CD4-positive, CD25-positive, alpha-beta regulatory T cell (primary cell): ENCODE results near the gene TLCD1. TPM values are rescaled to one million over a fixed set of nuclear protein-coding genes. Genes with fewer than 3 reads are reported as not detected.
"Not testable (repeated sequence)": the region's sequence is repeated elsewhere in the genome, so short reads cannot be mapped to it uniquely, and the experiment has no call there.

ENCODE experiments used
- ATAC-seq, 2 donors: fragments of 150-1000 bp; cut with Tn5 transposase; one replicate each; pipeline ENCODE4 v1.10.0; 2021; ENCODE audit warnings: low read depth in 2 of 2, moderate number of reproducible peaks in 2 of 2, moderate library complexity in 1 of 2
- DNase-seq, 3 donors: peaks; one replicate each; pipeline versions ENCODE4 v3.0.0 to v3.0.0-alpha.2; 2012 to 2022; ENCODE audit warnings: mixed read lengths in 1 of 3
- H3K27ac ChIP-seq: one replicate; pipeline ENCODE4 v1.7.0; 2013; ENCODE audit warnings: mild to moderate bottlenecking, low read length; ENCODE audit not compliant: insufficient read depth, poor library complexity, severe bottlenecking
- H3K27me3 ChIP-seq: one replicate; pipeline ENCODE4 v1.7.0; 2013; ENCODE audit warnings: low read length; ENCODE audit not compliant: control insufficient read depth, insufficient read depth
- H3K36me3 ChIP-seq: one replicate; pipeline ENCODE4 v1.7.0; 2013; ENCODE audit warnings: mild to moderate bottlenecking, low read length, moderate library complexity; ENCODE audit not compliant: control insufficient read depth, insufficient read depth
- H3K4me1 ChIP-seq: 2 replicates; pipeline ENCODE4 v1.7.0; 2013; ENCODE audit warnings: mild to moderate bottlenecking, low read length; ENCODE audit not compliant: insufficient read depth, control insufficient read depth, poor library complexity, severe bottlenecking
- H3K4me3 ChIP-seq: one replicate; pipeline ENCODE4 v1.7.0; 2013; ENCODE audit warnings: low read depth, mild to moderate bottlenecking, low read length, moderate library complexity
- H3K9me3 ChIP-seq, 2 experiments: 1 replicate in 1 of 2; 2 replicates in 1 of 2; pipeline ENCODE4 v1.7.0; 2013; ENCODE audit warnings: low read length in 2 of 2, mild to moderate bottlenecking in 1 of 2, moderate library complexity in 1 of 2; ENCODE audit not compliant: control insufficient read depth in 2 of 2
- H3K27ac Mint-ChIP-seq, 3 donors: one replicate each; pipeline ENCODE4 v1.8.0; 2020 to 2022; ENCODE audit warnings: mild to moderate bottlenecking in 3 of 3, mixed read lengths in 3 of 3, moderate library complexity in 2 of 3
- H3K27me3 Mint-ChIP-seq: one replicate; pipeline ENCODE4 v1.8.0; 2022; ENCODE audit warnings: mild to moderate bottlenecking, mixed read lengths
- H3K36me3 Mint-ChIP-seq: one replicate; pipeline ENCODE4 v1.8.0; 2020; ENCODE audit warnings: mixed read lengths
- H3K4me1 Mint-ChIP-seq, 4 donors: one replicate each; pipeline ENCODE4 v1.8.0; 2020 to 2022; ENCODE audit warnings: mixed read lengths in 4 of 4, mild to moderate bottlenecking in 1 of 4
- H3K4me3 Mint-ChIP-seq, 4 donors: one replicate each; pipeline ENCODE4 v1.8.0; 2020 to 2022; ENCODE audit warnings: mild to moderate bottlenecking in 4 of 4, mixed read lengths in 4 of 4, moderate library complexity in 3 of 4
- H3K9me3 Mint-ChIP-seq, 7 donors: one replicate each; pipeline ENCODE4 v1.8.0; 2020 to 2022; ENCODE audit warnings: mixed read lengths in 7 of 7, mild to moderate bottlenecking in 3 of 7, moderate library complexity in 2 of 7
- polyA plus RNA-seq, 4 donors: library from polyadenylated mRNA; unstranded; fragments of 300-500 nt; fragmentation: Illumina TruSeq; gene quantifications; one replicate each; pipeline ENCODE4 v1.2.3, GENCODE V29; 2021
- total RNA-seq: library from RNA; stranded (reverse); gene quantifications from one replicate; pipeline ENCODE4 v1.2.3, GENCODE V29; 2022

The TLCD1 gene
- total and polyA plus RNA-seq, 5 donors from 2014 or later, result 1.3 TPM; not detected in 4

DNA sequence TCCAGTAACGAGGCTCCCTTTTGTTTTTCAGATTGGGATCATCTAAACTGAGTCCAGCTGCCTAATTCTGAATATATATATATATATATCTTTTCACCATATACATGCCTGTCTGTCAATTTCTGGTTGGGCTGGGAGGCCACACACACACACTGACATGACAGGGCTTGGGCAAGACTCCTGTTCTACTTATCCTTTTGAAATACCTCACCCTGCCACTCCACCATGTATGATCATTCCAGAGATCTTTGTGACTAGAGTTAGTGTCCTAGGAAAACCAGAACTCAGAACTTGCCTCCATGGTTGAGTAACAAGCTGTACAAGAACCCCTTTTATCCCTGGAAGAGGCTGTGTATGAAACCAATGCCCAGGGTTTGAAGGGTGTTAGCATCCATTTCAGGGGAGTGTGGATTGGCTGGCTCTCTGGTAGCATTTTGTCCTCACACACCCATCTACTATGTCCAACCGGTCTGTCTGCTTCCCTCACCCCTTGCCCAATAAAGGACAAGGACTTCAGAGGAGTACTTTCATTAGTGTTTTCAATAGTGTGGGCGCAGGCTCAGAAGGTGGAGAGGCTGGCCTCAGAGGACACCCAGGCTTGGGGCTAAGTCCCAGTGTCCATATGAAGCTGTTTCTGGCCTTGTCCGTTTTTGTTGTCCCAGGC, 2.1 kb downstream of the TLCD1 start:
- not testable (repeated sequence) for H3K27me3 ChIP-seq, H3K9me3 Mint-ChIP-seq, H3K4me3 ChIP-seq, ATAC-seq, H3K27ac ChIP-seq, H3K9me3 ChIP-seq, DNase-seq
- Histone ChIP-seq H3K4me1 (peaks cover 61% of the 10 kb centered on the region), H3K36me3 (peaks cover 34% of the 10 kb centered on the region)
- peaks cover 12 to 83% (median 41%) of the 10 kb centered on the region in 4 donors for H3K4me1 Mint-ChIP-seq
- H3K27me3 Mint-ChIP-seq, result peaks cover 14% of the 10 kb centered on the region
- peak overlapping the region; percentile 82 to 99 (median 92) for H3K4me3 Mint-ChIP-seq
- peaks cover 44% of the 10 kb centered on the region for H3K36me3 Mint-ChIP-seq
- H3K27ac Mint-ChIP-seq, result peak overlapping the region; percentile 71 to 76 (median 75)

DNA sequence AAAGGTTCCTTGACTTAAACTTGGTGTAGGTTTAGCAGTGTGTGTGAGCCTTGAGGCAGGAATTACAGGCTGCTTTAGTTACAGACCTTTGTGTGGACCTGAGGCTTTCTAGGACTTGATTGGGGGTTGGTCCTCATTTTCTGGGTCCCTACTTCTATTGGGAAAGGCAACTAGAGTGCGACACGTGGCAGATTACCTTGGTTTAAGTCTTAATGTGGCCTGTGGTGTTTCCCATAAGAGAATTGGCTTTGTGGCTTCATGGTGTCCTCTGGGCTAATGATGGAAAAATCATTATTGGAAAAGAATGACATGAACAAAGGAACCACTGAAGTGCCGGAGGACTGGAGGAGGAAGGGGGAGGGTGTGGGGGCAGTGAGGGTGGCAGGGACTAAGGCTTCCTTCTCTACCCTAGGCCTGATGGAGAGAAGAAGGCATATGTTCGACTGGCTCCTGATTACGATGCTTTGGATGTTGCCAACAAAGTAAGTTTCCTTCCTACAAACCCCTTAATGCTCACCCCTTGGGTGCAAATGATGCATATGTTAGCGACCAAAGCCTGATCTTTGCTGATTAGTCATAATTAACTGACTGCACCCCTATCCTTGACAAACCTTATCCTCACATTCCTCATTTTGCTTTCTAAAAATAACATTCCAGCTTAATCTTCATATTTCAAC, 2.7 kb downstream of the TLCD1 start:
- Mint-ChIP-seq H3K9me3 (no peaks in the 10 kb centered on the region), H3K27ac (peak overlapping the region in 1 of 3 donors; percentile 71), H3K4me1 (peaks cover 10 to 82% (median 41%) of the 10 kb centered on the region in 4 donors), H3K27me3 (peaks cover 17% of the 10 kb centered on the region), H3K36me3 (peaks cover 44% of the 10 kb centered on the region), H3K4me3 (peak overlapping the region; percentile 13 to 99 (median 58))
- ATAC-seq (no peak), DNase-seq (no peak)
- Histone ChIP-seq H3K9me3 (no peaks in the 10 kb centered on the region), H3K27me3 (no peaks in the 10 kb centered on the region), H3K27ac (peak overlapping the region; percentile 38), H3K4me1 (peaks cover 57% of the 10 kb centered on the region), H3K4me3 (no peak overlapping the region), H3K36me3 (peaks cover 34% of the 10 kb centered on the region)

DNA sequence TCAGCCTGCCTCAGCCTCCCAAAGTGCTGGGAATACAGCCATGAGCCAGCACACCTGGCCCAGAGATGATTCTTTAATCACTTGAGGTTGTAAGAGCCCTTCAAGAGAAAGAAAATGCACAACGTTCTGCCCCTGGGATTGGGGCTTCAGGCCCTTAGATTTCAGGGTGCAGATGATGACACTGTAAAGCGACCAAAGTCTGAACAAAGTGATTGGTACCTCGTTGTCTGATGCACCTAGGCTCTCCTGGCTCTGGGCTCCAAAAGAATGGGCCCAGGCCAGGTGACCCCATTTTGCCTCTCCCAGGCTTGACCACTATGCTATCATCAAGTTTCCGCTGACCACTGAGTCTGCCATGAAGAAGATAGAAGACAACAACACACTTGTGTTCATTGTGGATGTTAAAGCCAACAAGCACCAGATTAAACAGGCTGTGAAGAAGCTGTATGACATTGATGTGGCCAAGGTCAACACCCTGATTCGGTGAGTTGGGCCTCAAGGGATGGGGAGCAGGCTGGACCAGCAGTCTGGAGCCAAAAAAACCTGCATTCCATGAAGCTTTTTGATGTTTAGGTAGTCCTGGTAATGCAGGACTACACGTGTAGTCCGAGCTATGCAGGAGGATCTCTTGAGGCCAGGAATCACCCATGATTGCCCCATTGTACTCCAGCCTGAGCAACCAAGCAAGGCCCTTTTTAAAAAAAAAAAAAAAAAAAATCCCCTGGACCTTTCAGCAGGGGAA, 3.4 kb downstream of the TLCD1 start:
- H3K9me3 Mint-ChIP-seq, result no peaks in the 10 kb centered on the region
- Histone ChIP-seq H3K27ac (peak overlapping the region; percentile 90), H3K36me3 (peaks cover 34% of the 10 kb centered on the region), H3K4me3 (no peak overlapping the region), H3K27me3 (no peaks in the 10 kb centered on the region), H3K4me1 (peaks cover 54% of the 10 kb centered on the region), H3K9me3 (no peaks in the 10 kb centered on the region)
- no peak for ATAC-seq
- peaks cover 44% of the 10 kb centered on the region for H3K36me3 Mint-ChIP-seq
- peaks cover 19% of the 10 kb centered on the region for H3K27me3 Mint-ChIP-seq
- peaks cover 6 to 80% (median 39%) of the 10 kb centered on the region in 4 donors for H3K4me1 Mint-ChIP-seq
- DNase-seq, result no peak
- H3K27ac Mint-ChIP-seq, result peak overlapping the region; percentile 20 to 47 (median 43)
- peak overlapping the region; percentile 28 to 99 (median 74) for H3K4me3 Mint-ChIP-seq

DNA sequence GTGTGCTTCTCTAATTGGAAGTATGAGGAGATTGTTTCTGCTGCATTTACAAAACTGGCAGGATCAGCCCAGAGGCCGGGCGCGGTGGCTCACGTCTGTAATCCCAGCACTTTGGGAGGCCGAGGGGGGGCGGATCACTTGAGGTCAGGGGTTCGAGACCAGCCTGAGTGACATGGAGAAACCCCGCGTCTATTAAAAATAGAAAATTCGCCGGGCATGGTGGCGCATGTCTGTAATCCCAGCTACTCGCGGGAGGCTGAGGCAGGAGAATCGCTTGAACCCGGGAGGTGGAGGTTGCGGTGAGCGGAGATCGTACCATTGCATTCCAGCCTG, 5.1 kb downstream of the TLCD1 start:
- ATAC-seq, H3K9me3 Mint-ChIP-seq, H3K9me3 ChIP-seq, H3K27me3 ChIP-seq, DNase-seq: not testable (repeated sequence)
- Mint-ChIP-seq H3K4me3 (peak overlapping the region; percentile 93 to 100 (median 99)), H3K36me3 (peaks cover 44% of the 10 kb centered on the region), H3K27ac (peak overlapping the region; percentile 94 to 99 (median 99)), H3K27me3 (peaks cover 26% of the 10 kb centered on the region), H3K4me1 (peaks cover 4 to 72% (median 39%) of the 10 kb centered on the region in 4 donors)
- H3K4me3 ChIP-seq, result peak overlapping the region; percentile 85
- H3K4me1 ChIP-seq, result peaks cover 47% of the 10 kb centered on the region
- peaks cover 34% of the 10 kb centered on the region for H3K36me3 ChIP-seq
- H3K27ac ChIP-seq, result peak overlapping the region; percentile 90

DNA sequence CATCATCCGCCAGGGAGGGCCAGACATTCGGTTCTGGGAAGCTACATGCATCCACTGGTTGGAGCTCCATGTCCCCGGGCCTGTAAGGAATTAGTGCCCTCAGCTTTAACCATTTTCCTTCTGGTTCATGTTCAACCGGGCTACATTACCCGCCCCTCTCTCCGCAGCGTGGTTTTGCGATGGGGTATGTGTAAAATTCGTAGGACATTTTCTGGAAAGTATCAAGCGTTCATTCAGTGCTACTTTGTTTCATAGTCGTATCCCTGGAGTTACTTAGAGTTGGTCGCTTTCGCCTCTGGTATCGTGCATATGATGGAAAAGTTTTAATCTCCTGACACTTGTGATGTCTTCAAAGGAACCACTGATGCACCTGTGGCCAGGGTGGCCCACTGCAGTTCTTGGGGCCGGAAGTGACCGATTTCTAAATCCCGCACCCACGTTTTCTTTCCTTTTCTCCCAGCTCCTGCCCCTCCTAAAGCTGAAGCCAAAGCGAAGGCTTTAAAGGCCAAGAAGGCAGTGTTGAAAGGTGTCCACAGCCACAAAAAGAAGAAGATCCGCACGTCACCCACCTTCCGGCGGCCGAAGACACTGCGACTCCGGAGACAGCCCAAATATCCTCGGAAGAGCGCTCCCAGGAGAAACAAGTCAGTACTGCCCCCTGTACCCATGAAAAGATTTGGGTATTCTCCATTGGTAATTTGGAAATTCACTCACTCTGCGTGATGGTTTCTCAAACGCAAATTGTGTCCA, 5.6 kb downstream of the TLCD1 start:
- DNase-seq (peak in 1 of 3 donors; percentile 65), ATAC-seq (no peak)
- H3K4me3 ChIP-seq, result peak overlapping the region; percentile 85
- Mint-ChIP-seq H3K9me3 (no peaks in the 10 kb centered on the region), H3K27me3 (peaks cover 29% of the 10 kb centered on the region), H3K4me3 (peak overlapping the region; percentile 93 to 100 (median 99)), H3K36me3 (peaks cover 44% of the 10 kb centered on the region), H3K27ac (peak overlapping the region; percentile 94 to 99 (median 99)), H3K4me1 (peaks cover 4 to 68% (median 36%) of the 10 kb centered on the region in 4 donors)
- peaks cover 41% of the 10 kb centered on the region for H3K4me1 ChIP-seq
- H3K27ac ChIP-seq, result peak overlapping the region; percentile 90
- H3K9me3 ChIP-seq, result no peaks in the 10 kb centered on the region
- H3K36me3 ChIP-seq, result peaks cover 34% of the 10 kb centered on the region
- peaks cover 7% of the 10 kb centered on the region for H3K27me3 ChIP-seq

GRCh38 chr17:28719021-28719433, 7.0 kb downstream of the TLCD1 start:
- peak overlapping the region; percentile 90 for H3K27ac ChIP-seq
- Mint-ChIP-seq H3K4me1 (peaks cover 4 to 55% (median 24%) of the 10 kb centered on the region in 4 donors), H3K27ac (peak overlapping the region; percentile 94 to 99 (median 99)), H3K27me3 (peaks cover 37% of the 10 kb centered on the region), H3K4me3 (peak overlapping the region; percentile 93 to 100 (median 99)), H3K9me3 (no peaks in the 10 kb centered on the region), H3K36me3 (peaks cover 35% of the 10 kb centered on the region)
- DNase-seq, result no peak
- peaks cover 23% of the 10 kb centered on the region for H3K36me3 ChIP-seq
- peaks cover 36% of the 10 kb centered on the region for H3K4me1 ChIP-seq
- peak overlapping the region; percentile 85 for H3K4me3 ChIP-seq
- no peaks in the 10 kb centered on the region for H3K9me3 ChIP-seq
- ATAC-seq, result no peak
- peaks cover 11% of the 10 kb centered on the region for H3K27me3 ChIP-seq
